ENCODE measurements around the gene KIF9.
"Not testable (repeated sequence)": the region's sequence is repeated elsewhere in the genome, so short reads cannot be mapped to it uniquely, and the experiment has no call there.

Gene KIF9

GRCh38 chr3:47180011-47180410, 102.6 kb downstream of the KIF9 start:
- DNase-seq: not testable (repeated sequence)

Data from activated CD4-positive, alpha-beta T cell treated with anti-CD3 and anti-CD28 coated beads, Interleukin-2, amount 50 U/mL, for 1 hour (primary cell).